ENCODE results near the gene CHDH.

Gene CHDH, protein sequence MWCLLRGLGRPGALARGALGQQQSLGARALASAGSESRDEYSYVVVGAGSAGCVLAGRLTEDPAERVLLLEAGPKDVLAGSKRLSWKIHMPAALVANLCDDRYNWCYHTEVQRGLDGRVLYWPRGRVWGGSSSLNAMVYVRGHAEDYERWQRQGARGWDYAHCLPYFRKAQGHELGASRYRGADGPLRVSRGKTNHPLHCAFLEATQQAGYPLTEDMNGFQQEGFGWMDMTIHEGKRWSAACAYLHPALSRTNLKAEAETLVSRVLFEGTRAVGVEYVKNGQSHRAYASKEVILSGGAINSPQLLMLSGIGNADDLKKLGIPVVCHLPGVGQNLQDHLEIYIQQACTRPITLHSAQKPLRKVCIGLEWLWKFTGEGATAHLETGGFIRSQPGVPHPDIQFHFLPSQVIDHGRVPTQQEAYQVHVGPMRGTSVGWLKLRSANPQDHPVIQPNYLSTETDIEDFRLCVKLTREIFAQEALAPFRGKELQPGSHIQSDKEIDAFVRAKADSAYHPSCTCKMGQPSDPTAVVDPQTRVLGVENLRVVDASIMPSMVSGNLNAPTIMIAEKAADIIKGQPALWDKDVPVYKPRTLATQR

GRCh38 chr3:53846134-53846850 lies at the start of gene CHDH, which contains the start of gene IL17RB:
Gene CHDH, minus strand, starts transcription at chr3:53846419. Its CDS starts 22,411 bp downstream, at chr3:53824008.
Gene IL17RB, plus strand, starts transcription at chr3:53846568. Its CDS starts 21 bp downstream, at chr3:53846589.
- DNase-seq = no peak

- DNase-seq = no peak
Observed at GRCh38 chr3:53892286-53892637, 46.0 kb upstream of the CHDH start.

GRCh38 chr3:53891497-53892285 lies 45.5 kb upstream of the CHDH start, which contains the start of gene SELENOK:
Gene SELENOK, minus strand, starts transcription at chr3:53891859.
- DNase-seq = peak; percentile 98

DNA sequence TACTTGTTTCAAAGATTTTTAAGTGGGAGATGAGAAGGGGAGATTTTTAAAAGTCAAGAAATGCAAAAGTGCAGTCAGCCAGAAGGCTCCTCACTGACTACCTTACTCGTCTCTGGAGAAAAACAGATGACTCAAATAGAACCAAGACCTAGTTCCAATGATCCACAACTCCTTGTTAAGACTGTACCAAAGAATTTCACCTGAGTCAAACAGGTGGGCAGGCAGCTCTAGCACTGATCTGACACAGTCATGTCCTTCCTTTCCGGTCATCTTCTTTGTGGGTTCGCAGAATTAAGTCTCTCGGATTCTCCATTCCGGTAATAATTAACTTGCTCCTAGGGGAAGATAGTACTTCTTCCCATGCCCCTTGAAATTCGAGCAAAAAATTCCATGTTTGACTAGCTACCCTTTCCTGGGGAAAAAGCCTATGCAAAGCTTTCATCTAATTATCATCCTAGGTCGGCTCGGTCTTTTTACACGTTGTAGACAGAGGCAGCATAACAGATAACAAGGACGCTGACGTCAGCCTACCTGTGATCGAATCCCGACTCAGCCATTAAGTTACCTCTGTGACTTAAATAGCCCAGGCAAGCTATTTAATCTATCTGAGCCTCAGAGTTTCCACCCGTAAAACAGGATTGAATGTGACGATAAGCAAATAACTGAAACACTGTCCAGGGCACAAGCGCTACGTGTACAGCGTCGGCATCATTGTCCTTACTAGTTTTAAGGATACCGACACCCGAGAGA lies 44.7 kb upstream of the CHDH start:
- DNase-seq = peak; percentile 6

GRCh38 chr3:53888232-53888631 lies 42.0 kb upstream of the CHDH start:
- DNase-seq = no peak

DNA sequence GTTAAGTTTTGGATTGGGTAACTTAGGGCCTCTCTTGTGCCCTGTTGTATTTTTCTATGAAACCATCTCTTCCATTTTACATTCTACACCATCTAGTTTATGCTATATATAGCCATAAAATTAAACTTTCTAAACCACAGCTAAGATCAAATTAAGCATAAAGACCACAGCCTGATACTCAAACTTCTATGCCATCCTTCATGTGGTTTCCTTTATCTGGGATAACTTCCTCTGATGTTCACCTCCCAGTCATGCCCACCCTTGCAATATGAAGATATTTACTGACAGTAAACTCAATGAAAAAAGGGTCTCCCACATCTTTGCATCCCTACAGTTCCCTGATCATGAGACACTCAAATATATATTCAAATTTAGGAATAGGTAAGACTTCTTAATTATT lies 41.2 kb upstream of the CHDH start:
- DNase-seq = no peak

DNA sequence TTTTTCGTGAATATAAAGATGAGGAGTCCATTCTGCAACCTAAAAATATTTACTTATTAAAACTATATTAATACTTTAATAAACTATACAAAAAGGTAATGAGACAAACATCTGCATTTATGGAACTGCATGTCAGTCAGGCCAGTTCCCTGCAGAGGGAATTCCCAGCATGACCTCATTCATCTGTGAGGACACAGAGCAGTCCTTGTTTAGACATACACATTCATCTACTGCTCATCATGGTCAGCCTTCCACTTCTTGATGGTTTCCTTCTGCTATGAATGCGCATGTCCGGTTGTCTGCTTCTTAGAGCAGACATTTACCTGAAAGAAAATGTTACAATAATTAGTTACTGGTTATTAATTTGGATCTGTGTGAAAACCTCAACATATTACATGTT lies 39.0 kb upstream of the CHDH start:
- DNase-seq = no peak

- DNase-seq = no peak
Observed at GRCh38 chr3:53884623-53885022, 38.4 kb upstream of the CHDH start.

GRCh38 chr3:53883008-53883407 lies 36.8 kb upstream of the CHDH start:
- DNase-seq = no peak

- DNase-seq = peak; percentile 83
Observed at GRCh38 chr3:53881691-53882593, 35.7 kb upstream of the CHDH start, which contains the start of gene ACTR8. Gene ACTR8, minus strand, starts transcription at chr3:53882152. Its CDS starts 51 bp downstream, at chr3:53882101.

DNA sequence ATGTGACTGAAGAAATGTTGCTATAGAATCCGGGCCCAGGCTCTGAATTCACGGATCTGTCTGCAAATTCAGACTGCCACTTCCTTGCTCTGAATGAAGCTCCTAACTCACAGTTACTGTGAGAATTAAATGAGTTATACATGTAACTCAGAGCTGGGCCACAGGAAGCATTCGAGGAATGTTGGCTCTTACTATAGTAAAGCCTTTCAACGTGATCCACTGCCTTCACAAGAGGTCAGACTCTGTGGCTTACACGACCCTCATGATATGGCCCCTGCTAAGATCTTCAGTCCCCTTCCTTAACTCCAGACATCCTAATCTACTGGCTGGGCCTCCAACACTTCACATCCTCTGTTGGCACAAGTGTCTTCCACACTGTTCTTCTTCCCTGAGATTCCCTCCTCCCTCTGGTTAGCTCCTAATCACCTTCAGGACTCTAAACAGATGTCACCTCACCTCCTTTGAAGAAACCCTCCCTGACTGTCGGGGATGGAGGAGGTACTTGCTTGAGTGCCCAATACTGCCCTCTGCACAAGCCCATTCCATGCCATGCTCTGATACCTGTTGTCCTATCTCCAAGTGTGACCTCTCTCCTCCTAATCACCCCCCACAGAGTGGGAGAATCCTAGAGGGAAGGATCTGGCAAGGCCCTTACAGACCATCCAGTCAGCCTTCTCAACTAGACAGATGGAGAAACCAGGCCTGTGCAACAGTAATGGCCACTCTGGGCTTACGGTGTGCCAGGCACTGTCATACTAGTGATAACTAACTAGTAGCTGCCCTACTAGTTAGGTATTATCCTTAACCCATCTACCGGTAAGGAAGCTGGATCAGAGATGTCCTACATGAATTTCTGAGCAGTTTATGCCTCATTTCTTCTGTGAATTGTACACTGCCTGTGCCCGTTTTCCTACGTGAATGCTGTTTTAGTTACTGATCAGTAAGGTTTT lies 34.5 kb upstream of the CHDH start:
- no peak for DNase-seq

- DNase-seq = no peak
Observed at GRCh38 chr3:53865732-53866499, 19.7 kb upstream of the CHDH start.

DNA sequence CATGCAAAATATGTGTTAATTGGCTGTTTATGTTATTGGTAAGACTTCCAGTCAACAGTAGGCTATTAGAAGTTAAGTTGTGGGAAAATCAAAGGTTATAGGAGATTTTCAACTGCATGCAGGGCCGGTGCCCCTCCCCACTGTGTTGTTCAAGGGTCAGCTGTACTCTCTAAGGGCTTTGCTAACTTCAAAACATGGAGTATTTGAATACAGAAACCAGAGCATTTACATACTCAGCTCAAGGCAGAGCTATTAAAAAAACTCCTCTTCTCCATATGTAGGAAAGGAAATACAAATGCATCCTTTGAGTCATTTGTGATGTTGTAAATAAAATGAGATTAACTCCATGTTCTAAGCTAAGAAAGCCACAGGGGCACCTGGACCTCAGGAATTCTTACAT lies 16.9 kb upstream of the CHDH start:
- DNase-seq = no peak

- DNase-seq = no peak
Observed at GRCh38 chr3:53862241-53862640, 16.0 kb upstream of the CHDH start.

- no peak for DNase-seq
Observed at GRCh38 chr3:53860196-53860595, 14.0 kb upstream of the CHDH start.

DNA sequence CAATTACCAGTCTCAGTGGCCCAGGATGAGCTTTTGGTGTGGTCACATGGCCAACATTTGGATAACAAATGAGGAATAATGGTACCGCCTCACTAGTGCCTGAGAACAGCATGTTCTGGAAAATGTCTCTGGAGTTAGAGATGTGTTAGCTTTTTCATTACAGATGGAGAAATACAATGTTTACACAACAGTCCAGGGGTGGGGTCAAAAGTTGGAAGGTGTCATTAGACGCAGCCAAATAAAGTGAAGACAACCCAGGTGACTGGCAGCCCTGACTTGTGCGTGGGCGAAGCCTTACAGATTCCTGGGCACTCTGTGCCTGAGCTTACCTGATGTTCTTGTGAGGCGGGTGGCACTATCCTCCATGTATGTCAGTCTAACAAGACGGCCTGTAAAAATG lies 13.0 kb upstream of the CHDH start:
- DNase-seq = no peak

- no peak for DNase-seq
Observed at GRCh38 chr3:53858096-53858741, 12.0 kb upstream of the CHDH start.

- DNase-seq = no peak
Observed at GRCh38 chr3:53856964-53857363, 10.7 kb upstream of the CHDH start.
